C4-2B (cell line): ENCODE measurements around the gene FUT6.
A peak's percentile ranks its signal among the peaks of the same experiment; 100 is the strongest.

Experiments used
- H3K27ac ChIP-seq: fragments of 450-650 bp; 2 replicates; pipeline ENCODE4 v1.5.1; 2017
- ZFX ChIP-seq: fragments of 450-650 bp; IDR thresholded peaks from 2 replicates; pipeline ENCODE4 v1.6.1; 2017
- TF ChIP-seq, protein P1 (sequence below): fragments of 450-650 bp; conservative IDR thresholded peaks from 2 replicates; pipeline ENCODE4 v1.5.1; 2017; ENCODE audit warnings: mild to moderate bottlenecking

The FUT6 gene

DNA sequence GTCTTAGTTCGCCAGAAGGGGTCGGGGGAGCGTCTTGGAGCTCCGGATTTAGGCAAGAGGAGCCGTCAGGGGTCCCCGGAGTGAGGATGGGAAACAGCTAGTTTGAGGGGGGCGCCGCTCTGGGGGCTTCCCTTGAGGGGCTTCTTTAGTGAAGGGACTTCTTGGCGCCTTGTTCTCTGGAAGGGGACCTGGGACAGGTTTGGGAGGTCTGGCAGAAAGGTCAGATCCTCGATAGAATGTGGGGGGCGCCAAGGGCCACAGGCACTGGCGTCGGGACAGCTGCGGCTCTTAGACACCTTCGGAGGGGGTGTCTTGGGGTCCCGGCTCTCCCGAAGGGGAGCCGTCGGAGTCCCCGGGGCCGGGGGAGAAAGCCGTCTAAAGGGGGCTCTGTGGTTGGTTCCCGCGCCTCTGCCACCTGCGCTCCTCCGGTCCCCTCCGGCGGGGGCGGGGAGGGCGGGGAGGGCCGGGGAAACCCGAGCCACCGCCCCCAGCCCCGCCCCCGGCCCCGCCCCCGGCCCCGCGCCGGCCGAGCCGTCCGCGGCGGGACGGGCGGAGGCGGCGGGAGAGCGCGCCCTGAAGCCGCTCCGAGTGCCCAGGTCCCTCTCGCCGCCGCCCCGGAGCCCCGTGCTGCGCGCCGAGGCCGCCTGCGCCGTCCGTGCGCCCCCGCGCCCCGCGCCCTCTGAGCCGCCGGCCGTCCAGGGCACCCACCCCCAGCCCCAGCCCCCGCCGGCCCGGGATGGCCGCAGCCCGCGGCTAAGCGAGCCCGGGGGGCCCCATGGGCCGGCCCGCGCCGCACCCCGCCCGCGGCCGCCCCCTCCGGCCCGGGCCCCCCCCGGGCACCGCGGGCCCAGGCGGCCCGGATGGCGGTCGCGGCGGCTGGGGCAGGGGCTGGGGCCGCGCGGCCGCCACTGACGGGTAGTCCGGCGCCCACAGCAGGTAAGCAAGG is 34.7 kb downstream of the FUT6 start, which contains the start of gene NRTN:
NRTN (plus strand) TSS at position 552 of the 946 bp plus-strand sequence. CDS start 19,099 bp downstream, outside the sequence.
- TF ChIP-seq, protein P1, sequence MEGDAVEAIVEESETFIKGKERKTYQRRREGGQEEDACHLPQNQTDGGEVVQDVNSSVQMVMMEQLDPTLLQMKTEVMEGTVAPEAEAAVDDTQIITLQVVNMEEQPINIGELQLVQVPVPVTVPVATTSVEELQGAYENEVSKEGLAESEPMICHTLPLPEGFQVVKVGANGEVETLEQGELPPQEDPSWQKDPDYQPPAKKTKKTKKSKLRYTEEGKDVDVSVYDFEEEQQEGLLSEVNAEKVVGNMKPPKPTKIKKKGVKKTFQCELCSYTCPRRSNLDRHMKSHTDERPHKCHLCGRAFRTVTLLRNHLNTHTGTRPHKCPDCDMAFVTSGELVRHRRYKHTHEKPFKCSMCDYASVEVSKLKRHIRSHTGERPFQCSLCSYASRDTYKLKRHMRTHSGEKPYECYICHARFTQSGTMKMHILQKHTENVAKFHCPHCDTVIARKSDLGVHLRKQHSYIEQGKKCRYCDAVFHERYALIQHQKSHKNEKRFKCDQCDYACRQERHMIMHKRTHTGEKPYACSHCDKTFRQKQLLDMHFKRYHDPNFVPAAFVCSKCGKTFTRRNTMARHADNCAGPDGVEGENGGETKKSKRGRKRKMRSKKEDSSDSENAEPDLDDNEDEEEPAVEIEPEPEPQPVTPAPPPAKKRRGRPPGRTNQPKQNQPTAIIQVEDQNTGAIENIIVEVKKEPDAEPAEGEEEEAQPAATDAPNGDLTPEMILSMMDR: no peak
- no peak for TF ChIP-seq ZFX
- H3K27ac ChIP-seq: peak within 1 kb of the TSS; percentile 23; the same call in 1 of the 2 replicates

DNA sequence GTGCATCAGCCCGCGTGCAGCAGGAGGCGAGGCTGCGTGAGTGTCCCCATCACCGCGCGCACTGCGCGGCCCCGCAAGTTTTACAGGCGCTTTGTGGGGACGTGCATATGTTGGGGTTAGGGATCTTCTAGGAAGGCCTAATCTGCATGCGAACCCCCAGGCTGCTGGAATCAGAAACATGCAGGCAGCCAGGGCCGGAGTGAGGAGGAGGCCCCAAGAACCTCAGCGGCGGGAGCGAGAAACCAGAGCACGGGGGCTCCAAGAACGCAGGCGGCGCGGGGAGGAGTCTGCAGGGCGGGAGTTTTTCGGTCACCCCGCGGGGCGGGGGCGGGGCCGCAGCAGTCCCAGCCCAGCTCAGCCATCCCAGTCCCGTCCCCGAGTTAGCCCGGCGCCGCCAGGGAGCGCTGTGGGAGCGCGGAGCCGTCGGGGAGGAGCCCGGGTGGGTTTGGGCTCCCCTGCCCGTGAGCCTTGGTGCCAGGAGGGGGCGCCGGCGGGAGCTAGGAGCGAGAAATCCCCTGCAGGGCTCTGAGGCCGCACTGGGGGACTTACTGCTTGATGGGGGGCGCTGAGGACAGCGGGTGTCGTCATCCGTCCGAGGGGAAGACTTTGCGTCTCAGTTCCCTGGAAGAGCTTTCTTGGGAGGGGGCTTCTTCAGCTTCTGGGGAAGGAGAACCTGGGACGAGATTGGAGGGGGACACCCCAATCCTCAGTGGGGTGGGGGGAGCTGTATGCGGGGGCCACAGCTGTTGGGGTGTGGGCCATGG is 35.6 kb downstream of the FUT6 start:
- peak overlapping the region; percentile 23 for H3K27ac ChIP-seq
- TF ChIP-seq ZFX: no peak
- TF ChIP-seq, protein P1: peak; percentile 100

DNA sequence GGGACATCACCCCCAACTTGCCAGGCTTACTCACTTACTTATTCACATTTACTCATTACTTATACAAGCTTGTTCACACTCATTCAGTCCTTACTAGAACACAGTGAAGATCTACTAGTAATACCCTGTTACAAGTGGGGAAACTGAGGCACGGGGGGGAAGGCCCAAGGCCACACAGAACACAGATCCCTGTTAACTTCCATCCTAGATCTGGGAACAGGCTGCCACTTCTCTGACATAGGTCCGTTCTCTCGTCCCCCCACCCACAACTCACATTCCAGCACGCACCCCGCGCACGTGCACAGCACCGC is 36.1 kb downstream of the FUT6 start:
- no peak for TF ChIP-seq ZFX
- TF ChIP-seq, protein P1: no peak
- H3K27ac ChIP-seq: peak overlapping the region; percentile 23

DNA sequence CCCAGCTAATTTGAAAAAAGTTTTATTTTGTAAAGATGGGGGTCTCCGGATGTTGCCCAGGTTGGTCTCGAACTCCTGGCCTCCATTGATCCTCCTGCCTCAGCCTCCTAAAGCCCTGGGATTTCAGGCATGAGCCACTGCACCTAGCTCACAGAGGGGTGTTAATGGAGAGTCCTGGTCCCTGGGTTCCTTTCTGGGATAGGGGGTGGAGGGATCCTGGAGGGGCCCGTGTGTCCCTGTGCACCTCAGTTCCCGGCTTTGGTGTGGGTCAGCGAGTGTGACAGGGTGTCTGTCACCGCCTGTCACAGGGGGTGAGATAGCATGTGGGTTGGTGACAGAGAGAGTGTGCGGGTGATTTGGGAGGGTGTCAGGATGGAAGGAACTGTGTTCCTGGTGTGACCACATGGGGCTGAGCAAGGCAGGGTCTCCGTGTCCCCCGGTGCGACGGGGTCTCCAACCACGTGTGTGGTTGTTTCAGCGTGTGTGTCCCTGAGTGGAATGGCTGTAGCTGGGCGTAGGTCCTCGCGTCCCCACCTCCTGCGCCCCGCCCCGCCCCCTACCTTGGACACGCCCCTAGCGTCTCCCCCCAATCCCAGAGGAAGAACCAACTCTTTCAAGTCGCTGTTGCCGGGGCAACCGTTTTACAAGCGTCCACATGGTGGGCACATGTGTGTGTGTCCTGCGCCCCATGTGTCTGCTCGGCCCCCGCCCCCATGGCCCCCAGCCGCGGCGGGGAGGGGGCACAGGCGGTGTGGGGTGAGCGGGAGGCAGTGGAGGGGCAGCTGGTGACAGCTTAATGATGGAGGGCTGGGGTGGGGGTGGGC is 37.5 kb downstream of the FUT6 start:
- TF ChIP-seq ZFX: no peak
- TF ChIP-seq, protein P1: no peak

DNA sequence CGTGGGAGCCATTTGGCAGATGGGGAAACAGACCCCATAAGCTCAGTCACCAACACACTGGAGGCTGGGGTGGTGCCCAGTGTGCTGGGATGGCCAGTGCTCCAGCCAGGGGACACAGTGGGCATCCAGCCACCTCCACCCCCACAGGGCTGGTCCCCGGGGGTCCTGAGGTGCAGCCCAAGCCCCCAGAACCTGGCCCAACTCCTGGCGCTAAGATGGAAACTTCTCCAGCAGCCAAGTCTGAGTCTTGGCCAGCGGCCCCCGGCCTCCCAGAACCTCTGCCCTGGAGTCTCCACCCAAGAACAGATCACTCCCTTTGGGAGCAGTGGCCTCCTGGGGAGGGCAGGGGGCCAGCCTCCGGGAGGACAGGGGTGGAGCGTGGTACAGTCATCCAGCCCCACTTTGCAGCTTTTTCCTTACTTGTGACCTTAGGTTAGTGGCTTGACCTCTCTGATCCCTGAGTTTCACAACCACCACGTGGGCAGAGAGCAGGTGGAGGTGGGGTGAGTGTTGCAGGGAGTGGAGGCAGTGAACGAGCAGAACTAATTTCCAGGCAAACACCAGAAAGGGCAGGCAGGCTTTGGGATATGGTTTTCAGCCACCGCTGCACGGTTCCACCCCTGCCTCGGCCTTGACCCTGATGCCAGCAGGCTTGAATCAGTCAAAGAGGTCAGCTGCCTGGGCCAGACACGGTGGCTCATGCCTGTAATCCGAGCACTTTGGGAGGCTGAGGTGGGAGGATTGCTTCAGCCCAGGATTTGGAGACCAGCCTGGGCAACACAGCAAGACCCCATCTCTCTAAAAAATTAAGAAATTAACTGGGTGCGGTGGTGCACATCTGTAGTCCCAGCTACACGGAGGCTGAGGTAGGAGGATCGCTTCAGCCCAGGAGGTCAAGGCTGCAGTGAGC is 38.9 kb downstream of the FUT6 start:
- no peak for TF ChIP-seq ZFX
- TF ChIP-seq, protein P1: no peak
- H3K27ac ChIP-seq: no peak overlapping the region

More for the DNA sequence above, 37.5 kb downstream of the FUT6 start:
- no peak overlapping the region for H3K27ac ChIP-seq
